CD4-positive, alpha-beta T cell treated with Interleukin-1 beta for 1 hour (primary cell): ENCODE measurements around the gene RBL1.
"Not testable (repeated sequence)": the region's sequence is repeated elsewhere in the genome, so short reads cannot be mapped to it uniquely, and the experiment has no call there.

Experiments
- DNase-seq, 2 donors: peaks; one replicate each; pipeline ENCODE4 v3.0.0-alpha.2; 2020 to 2022

RBL1 gene

DNA sequence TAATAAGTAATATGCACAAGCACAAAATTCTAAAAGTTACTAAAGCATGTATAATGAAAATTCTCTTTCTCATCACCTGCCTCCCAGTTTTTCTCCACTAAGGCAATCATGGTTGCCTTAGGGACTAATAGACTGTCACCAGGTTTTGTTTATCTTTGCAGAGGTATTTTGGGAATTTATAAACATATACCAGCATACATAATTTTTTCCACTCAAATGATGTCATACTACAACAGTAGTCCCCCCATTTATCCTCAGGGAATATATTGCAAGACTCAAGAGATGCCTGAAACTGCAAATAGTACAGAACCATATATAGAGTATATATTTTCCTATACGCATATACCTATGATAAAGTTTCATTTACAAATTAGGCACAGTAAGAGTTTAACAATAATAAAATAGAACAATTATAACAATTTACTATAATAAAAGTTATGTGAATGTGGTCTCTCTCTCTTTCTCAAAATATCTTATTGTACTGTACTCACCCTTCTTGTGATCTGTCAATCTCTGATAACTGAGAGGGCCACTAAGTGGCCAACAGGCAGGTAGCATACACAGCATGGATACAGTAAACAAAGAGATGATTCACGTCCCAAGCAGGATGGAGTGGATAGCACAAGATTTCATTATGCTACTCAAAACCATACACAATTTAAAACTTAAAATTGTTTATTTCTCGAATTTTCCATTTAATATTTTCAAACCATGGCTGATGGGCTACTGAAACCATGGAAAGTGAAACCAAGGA lies 19.7 kb downstream of the RBL1 start:
- DNase-seq: no peak

DNA sequence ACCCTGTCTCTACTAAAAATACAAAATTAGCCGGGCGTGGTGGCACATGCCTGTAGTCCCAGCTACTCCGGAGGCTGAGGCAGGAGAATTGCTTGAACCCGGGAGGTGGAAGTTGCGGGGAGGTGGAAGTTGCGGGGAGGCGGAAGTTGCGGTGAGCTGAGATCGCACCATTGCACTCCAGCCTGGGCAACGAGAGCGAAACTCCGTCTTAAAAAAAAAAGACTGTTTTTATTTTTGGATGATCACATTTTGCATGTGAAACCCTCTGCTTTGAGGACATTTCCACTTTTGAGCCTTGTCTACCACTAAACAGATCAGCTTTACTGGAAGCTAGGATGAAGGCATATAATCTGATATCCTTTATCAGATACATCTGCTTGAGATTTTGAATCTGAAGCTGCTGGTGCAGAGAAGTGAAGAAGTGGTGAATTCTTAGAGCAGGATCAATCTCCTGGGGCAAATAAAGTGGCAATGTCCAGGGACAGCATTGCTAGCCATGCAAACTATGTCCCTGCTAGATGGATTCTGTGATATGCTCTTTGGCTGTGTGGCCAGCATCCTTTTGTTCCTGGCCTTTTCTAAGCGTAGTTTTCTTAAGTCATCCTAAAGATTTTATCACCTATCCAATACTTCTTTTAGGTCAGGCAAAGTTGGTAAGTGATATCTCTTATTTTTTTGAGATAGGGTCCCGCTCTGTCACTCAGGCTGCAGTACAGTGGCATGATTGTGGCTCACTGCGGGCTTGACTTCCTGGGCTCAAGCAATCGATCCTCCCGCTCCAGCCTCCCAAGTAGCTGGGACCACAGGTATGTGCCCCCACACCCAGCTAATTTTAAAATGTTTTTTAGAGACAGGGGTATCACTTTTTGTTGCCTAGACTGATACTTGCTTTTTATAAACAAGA lies 23.3 kb downstream of the RBL1 start:
- no peak for DNase-seq

- DNase-seq: peak; percentile 12 to 34
Observed at GRCh38 chr20:37071481-37071911, 24.3 kb downstream of the RBL1 start.

DNA sequence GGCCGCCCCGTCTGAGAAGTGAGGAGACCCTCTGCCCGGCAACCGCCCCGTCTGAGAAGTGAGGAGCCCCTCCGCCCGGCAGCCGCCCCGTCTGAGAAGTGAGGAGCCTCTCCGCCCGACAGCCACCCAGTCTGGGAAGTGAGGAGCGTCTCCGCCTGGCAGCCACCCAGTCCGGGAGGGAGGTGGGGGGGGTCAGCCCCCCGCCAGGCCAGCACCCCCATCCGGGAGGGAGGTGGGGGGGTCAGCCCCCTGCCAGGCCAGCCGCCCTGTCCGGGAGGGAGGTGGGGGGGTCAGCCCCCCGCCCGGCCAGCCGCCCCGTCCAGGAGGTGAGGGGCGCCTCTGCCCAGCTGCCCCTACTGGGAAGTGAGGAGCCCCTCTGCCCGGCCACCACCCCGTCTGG lies 26.2 kb downstream of the RBL1 start:
- not testable (repeated sequence) for DNase-seq

GRCh38 chr20:37066168-37066567 lies 29.6 kb downstream of the RBL1 start:
- DNase-seq: no peak

GRCh38 chr20:37055276-37055675 lies 40.5 kb downstream of the RBL1 start:
- no peak for DNase-seq

DNA sequence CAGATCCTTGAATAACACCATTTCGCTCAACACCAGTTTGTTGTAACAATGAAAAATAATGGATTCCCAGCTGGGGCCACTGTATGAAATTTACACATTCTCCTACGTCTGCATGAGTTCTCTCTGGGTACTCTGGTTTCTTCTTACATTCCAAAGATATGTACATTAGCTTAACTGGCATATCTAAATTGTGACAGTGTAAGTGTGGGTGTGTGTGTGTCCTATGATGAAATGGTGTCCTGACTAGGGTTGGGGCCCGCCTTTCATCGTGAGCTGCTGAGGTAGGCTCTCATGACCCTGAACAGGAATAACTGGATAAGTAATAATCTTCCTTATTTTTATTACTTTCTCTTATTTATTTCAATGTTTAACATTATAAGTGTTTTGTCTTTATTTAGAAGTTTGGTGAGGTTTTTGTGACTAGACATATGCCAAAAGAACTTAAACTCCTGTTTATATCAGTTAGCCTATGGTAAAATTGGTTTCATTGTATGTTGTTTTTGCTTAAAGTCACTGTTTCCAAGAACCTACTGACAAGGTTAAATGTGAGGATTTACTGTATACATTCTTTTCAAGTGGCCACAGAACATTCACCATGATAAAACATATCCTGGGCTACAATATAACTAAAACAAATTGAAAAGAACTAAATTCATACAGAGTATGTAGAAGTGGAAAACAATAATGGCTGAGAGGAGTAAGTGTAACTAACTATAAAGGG lies 42.4 kb downstream of the RBL1 start:
- no peak for DNase-seq

DNA sequence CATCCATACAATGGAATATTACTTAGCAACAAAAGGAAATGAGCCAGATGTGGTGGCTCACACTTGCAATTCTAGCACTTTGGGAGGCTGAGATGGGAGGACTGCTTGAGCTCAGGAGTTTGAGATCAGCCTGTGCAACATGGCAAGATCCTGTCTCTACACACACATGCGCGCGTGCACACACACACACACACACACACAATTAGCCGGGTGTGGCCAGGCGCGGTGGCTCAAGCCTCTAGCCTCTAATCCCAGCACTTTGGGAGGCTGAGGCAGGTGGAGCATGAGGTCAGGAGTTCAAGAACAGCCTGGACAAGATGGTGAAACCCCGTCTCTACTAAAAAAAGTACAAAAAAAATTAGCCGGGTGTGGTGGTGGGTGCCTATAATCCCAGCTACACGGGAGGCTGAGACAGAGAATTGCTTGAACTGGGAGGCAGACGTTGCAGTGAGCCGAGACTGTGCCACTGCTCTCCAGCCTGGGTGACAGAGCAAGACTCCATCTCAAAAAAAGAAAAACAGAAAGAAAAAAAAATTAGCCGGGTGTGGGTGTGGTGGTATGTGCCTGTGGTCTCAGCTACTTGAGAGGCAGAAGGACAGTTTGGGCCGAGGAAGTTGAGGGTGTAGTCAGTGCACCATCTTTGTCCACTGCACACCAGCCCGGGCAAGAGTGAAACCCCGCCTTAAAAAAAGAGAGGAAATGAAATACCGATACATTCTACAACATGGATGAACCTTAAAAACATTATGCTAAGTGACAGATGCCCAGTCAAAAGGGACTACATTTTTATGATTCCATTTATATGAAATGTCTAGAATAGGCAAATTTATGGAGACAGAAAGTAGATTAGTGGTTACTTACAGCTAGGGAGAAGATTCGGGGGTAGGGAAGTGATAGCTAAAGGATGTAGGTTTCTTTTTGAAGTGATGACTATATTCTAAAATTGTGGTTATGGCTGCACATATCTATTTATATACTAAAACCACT lies 52.5 kb downstream of the RBL1 start:
- peak; percentile 44 to 61 for DNase-seq

DNA sequence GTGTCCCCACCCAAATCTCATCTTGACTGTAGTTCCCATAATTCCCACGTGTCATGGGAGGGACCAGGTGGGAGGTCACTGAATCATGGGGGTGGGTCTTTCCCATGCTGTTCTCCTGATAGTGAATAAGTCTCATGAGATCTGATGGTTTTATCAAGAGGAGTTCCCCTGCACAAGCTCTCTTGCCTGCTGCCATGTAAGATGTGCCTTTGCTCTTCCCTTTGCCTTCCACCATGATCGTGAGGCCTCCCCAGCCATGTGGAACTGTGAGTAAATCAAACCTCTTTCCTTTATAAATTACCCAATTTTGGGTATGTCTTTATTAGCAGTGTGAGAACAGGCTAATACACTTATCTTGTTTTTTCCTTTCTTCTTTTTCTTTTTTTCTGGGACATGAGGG lies 56.4 kb downstream of the RBL1 start:
- not testable (repeated sequence) for DNase-seq

- DNase-seq: no peak
Observed at GRCh38 chr20:37032077-37032476, 63.7 kb downstream of the RBL1 start.

GRCh38 chr20:37020636-37021035 lies 75.2 kb downstream of the RBL1 start:
- DNase-seq: no peak

DNA sequence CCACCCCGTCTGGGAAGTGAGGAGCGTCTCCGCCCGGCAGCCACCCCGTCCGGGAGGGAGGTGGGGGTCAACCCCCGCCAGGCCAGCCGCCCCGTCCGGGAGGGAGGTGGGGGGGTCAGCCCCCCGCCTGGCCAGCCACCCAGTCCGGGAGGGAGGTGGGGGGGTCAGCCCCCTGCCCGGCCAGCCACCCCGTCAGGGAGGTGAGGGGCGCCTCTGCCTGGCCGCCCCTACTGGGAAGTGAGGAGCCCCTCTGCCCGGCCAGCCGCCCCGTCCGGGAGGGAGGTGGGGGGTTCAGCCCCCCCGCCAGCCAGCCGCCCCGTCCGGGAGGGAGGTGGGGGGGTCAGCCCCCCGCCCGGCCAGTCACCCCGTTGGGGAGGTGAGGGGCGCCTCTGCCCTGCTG lies 83.2 kb downstream of the RBL1 start:
- not testable (repeated sequence) for DNase-seq

- not testable (repeated sequence) for DNase-seq
Observed at GRCh38 chr20:37011858-37012257, 83.9 kb downstream of the RBL1 start.

- no peak for DNase-seq
Observed at GRCh38 chr20:37011147-37011546, 84.7 kb downstream of the RBL1 start.

- peak; percentile 46 to 73 for DNase-seq
Observed at GRCh38 chr20:37007898-37008649, 87.7 kb downstream of the RBL1 start.

DNA sequence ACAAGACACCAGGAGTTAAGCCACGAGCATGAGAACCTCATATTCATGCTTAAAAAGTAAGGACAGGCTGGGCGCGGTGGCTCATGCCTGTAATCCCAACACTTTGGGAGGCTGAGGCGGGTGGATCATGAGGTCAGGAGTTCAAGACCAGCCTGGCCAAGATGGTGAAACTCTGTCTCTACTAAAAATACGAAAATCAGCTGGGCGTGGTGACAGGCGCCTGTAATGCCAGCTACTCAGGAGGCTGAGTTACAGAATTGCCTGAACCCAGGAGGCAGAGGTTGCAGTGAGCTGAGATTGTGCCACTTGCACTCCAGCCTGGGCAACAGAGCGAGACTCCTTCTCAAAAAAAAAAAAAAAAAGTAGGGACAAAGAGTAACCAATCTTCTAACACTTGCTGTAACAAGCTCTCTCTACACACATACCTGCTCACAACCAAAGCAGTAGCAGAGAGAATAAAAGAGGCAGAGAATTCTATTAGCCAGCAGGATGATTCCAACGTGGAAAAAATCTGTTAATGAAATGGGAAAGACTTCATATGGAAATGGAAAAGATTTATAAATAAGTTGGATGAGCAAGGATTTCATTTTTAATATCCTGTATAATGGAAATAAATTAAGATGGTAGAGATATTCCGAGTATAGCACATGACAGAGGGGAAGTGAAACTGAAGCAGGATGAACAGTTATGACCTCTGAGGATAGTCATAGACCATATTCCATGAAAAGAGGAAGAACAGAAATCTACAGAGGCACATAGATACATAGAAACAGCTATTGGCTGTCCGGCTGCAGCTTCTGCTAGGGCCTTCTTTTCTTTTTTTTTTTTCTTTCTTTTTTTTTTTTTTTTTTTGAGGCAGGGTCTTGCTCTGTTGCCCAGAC lies 90.5 kb downstream of the RBL1 start:
- peak in 1 of 2 donors; percentile 25 for DNase-seq

GRCh38 chr20:37001634-37002033 lies 94.2 kb downstream of the RBL1 start:
- not testable (repeated sequence) for DNase-seq

GRCh38 chr20:37000171-37000570 lies 95.6 kb downstream of the RBL1 start:
- not testable (repeated sequence) for DNase-seq

DNA sequence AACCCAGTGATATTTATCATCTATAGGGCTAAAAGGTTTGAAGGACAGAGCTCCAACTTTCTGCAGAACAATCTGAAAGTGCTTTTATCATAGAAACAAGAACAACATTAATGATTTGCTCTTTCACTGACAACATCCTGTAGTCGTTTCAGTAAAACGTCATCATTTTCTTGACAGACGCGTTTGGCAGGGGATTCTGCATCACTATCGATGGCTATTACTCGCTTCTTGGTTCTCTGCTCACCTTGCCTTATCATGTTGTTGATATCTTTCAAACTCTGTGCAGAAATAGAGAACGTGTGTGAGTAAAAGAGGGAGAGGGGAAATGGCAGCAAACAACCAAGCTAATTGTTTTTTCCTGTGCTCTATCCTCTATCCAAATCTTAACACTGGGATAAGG lies 97.1 kb downstream of the RBL1 start:
- DNase-seq: peak; percentile 18 to 35

DNA sequence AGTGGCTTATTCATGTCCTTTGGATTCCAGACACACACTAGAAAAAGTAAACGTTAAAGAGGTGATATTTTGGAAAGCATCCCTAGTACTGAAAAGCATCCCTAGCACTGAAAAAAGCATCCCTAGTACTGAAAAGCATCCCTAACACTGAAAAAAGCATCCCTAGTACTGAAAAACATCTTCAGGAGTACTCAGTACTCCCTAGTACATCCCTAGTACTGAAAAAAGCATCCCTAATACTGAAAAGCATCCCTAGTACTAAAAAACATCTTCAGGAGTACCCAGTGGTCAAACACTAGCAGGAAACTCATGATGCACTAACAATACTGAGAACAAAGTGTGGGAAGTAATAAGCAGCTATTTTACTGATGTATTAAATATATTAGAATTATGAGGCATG lies 98.7 kb downstream of the RBL1 start:
- no peak for DNase-seq
